PFSK-1 (cell line): Measurements from ENCODE around the gene DND1.

Experiments
- FOXP2 ChIP-seq: optimal IDR thresholded peaks from 2 replicates; pipeline ENCODE3; 2011; ENCODE audit warnings: borderline replicate concordance, control low read depth, inconsistent platforms; ENCODE audit not compliant: insufficient read depth; ENCODE audit errors: extremely low read length, extremely low read depth
- POLR2AphosphoS5 ChIP-seq: IDR thresholded peaks from 2 replicates; pipeline ENCODE4 v1.6.1; 2012; ENCODE audit warnings: low read depth, mild to moderate bottlenecking, control low read depth, low read length, moderate library complexity
- SIN3A ChIP-seq: IDR thresholded peaks from 2 replicates; pipeline ENCODE4 v1.6.1; 2012; ENCODE audit warnings: mild to moderate bottlenecking, low read length, moderate library complexity, borderline replicate concordance; ENCODE audit not compliant: insufficient read depth
- TAF1 ChIP-seq: IDR thresholded peaks from 2 replicates; pipeline ENCODE4 v1.6.1; 2012; ENCODE audit warnings: low read length, control low read depth, borderline replicate concordance; ENCODE audit not compliant: insufficient read depth
- TF ChIP-seq, protein P1 (sequence below), 2 experiments: IDR thresholded peaks; 2 replicates each; pipeline versions ENCODE4 v1.6.1 to v1.8.0; 2011 to 2012; ENCODE audit warnings: low read depth in 2 of 2, low read length in 2 of 2, control low read depth in 1 of 2, inconsistent platforms in 1 of 2, mild to moderate bottlenecking in 1 of 2, moderate library complexity in 1 of 2; ENCODE audit not compliant: insufficient read depth in 1 of 2

DND1 gene

GRCh38 chr5:140707812-140708211, 34.4 kb upstream of the DND1 start:
- peak; percentile 44; the same call in 1 of the 2 replicates for TF ChIP-seq POLR2AphosphoS5
- TF ChIP-seq, protein P1, sequence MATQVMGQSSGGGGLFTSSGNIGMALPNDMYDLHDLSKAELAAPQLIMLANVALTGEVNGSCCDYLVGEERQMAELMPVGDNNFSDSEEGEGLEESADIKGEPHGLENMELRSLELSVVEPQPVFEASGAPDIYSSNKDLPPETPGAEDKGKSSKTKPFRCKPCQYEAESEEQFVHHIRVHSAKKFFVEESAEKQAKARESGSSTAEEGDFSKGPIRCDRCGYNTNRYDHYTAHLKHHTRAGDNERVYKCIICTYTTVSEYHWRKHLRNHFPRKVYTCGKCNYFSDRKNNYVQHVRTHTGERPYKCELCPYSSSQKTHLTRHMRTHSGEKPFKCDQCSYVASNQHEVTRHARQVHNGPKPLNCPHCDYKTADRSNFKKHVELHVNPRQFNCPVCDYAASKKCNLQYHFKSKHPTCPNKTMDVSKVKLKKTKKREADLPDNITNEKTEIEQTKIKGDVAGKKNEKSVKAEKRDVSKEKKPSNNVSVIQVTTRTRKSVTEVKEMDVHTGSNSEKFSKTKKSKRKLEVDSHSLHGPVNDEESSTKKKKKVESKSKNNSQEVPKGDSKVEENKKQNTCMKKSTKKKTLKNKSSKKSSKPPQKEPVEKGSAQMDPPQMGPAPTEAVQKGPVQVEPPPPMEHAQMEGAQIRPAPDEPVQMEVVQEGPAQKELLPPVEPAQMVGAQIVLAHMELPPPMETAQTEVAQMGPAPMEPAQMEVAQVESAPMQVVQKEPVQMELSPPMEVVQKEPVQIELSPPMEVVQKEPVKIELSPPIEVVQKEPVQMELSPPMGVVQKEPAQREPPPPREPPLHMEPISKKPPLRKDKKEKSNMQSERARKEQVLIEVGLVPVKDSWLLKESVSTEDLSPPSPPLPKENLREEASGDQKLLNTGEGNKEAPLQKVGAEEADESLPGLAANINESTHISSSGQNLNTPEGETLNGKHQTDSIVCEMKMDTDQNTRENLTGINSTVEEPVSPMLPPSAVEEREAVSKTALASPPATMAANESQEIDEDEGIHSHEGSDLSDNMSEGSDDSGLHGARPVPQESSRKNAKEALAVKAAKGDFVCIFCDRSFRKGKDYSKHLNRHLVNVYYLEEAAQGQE (IDR thresholded peaks at IDR 0.05; ENCODE audit: insufficient read depth in 1 of 2, low read depth in 2 of 2, low read length in 2 of 2) = no peak

DNA sequence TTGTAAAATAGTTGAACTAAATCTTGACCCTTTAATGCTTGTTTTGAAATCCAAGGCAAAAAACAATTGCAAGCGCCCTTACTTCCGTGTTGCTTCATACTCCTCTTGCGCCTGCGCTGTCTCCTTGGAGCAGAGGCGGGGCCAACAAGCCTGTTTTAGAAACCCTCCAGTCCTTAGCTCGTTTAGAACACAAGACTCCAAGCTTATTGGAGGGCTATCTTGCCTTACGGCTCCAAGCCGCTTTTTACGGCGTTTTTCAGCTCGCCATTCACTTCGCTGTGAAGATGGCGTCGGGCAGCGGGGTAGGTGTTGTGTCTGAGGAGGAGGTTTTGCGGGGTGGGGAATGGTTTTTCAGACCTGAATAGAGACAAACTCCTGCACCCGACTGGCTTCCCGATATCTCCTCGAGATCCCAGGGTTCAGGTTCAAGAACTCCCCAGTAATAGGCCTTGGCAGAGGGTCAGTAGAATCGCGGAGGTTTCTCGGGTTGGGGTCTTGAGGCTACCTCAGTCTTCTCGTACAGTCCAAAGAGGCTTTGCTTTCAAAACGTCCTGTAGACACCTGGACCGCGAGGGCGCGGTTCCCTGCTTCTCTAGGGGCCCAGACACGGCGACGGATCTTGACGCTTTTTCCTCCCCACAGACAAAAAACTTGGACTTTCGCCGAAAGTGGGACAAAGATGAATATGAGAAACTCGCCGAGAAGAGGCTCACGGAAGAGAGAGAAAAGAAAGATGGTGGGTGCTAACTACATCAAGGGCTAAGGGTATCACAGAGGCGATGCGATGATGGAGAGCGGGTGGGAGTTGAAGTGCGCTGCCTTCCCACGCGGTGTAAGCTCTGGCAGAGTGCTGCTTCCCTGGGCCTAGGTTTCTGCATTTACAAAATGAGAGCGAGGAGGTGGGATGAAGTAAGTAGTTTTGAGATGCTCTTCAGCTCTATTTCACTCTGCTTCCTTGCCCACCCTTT, 27.1 kb upstream of the DND1 start, which contains the start of gene ZMAT2:
Gene ZMAT2 (plus strand): TSS at position 271 of the 968 bp plus-strand sequence. CDS start 14 bp downstream, at position 285.
- TF ChIP-seq TAF1 (peak; percentile 91; the same call in 1 of the 2 replicates), FOXP2 (no peak), SIN3A (peak; percentile 50; the same call in 1 of the 2 replicates), POLR2AphosphoS5 (peak; percentile 84)
- TF ChIP-seq, protein P1 (IDR thresholded peaks at IDR 0.05; ENCODE audit: insufficient read depth in 1 of 2, low read depth in 2 of 2, low read length in 2 of 2) = peak in 1 of 2 experiments; percentile 26; a peak in 1 of 4 replicates

- TF ChIP-seq POLR2AphosphoS5 = no peak
These were observed 23.6 kb upstream of the DND1 start for GRCh38 chr5:140696891-140697492.

DNA sequence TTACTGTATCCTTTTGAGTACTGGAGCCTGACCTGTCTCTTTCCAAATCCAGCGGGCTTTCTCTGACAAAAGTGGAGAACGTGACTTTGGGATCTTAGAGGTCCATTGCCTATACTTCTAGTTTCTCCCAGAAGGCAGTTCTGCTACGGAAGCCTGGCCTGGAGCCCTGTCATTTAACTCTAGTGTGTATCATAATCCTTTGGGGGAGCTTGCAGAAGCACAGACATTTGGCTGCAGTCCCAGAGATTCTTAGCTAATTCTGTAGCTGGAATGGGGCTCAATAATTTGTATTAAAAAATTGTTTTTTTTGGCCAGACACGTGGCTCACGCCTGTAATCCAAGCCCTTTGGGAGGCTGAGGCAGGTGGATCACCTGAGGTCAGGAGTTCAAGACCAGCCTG, 20.9 kb upstream of the DND1 start:
- no peak for TF ChIP-seq SIN3A
- TF ChIP-seq, protein P1 (IDR thresholded peaks at IDR 0.05; ENCODE audit: insufficient read depth in 1 of 2, low read depth in 2 of 2, low read length in 2 of 2) = no peak
- TF ChIP-seq FOXP2 = no peak
- TF ChIP-seq POLR2AphosphoS5 = no peak
- TF ChIP-seq TAF1 = no peak

DNA sequence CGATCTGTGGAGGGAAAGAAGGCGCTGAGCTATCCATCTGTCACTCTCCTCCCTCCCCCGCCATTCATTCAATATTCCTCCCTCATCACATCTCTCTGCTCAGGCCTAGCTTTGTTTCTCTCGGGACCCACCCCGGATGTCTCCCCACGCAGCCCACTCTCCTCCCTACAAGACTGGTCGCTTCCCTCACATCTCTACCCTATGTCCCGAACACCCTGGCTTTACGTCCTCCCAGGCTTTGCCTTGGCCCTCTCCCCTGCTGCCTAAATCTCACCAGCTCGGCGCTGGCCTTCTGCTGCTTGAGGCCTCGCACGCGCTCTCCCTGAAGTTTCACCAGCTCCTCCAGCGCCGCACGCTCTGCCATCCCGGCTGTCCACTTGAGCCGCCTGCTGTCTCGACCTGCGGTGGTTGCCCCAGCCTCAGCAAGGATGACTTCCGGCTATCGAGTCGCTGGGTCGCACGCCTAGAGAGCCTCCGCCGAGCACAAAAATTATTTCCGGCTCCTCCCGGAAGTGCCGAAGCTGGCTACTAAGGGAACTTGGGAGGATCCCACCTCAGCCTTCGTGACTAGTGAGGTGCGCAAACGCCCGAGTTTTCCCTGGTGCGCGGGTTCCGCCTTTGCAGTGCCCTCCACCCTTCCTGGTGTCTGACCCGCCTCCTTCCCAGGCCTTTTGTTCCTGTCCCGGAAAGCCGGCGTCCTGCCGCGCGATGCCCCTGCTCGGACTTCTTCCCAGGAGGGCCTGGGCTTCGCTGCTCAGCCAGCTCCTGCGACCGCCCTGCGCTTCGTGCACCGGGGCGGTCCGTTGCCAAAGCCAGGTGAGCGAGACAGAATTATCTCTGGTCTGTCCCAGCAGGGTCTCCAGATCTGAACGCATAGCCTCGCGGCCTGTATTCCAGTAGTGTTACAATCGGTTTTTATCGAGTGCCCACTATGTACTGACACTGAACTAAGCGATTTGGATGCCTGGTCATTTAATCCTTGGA, 17.9 kb upstream of the DND1 start, which contains the start of the genes HARS1 and HARS2:
Gene HARS1 (minus strand): TSS at position 430 of the 984 bp plus-strand sequence. CDS start 66 bp downstream, at position 364.
Gene HARS2 (plus strand): TSS at position 515 of the 984 bp plus-strand sequence. CDS start 194 bp downstream, at position 709.
- TF ChIP-seq, protein P1 (IDR thresholded peaks at IDR 0.05; ENCODE audit: insufficient read depth in 1 of 2, low read depth in 2 of 2, low read length in 2 of 2) = peak; percentile 52 to 67; a peak in 2 of 4 replicates
- TF ChIP-seq POLR2AphosphoS5 (peak; percentile 90), FOXP2 (no peak), SIN3A (peak; percentile 35; the same call in 1 of the 2 replicates), TAF1 (peak; percentile 95)
